NCI-H2107 treated with DMSO at 0.1 percent for 48 hours (cell line): ENCODE results near the gene LAMA1.
"Not testable (repeated sequence)": the region's sequence is repeated elsewhere in the genome, so short reads cannot be mapped to it uniquely, and the experiment has no call there.

Source experiments
- DNase-seq: peaks from one replicate; lab custom pipeline; 2025; ENCODE audit not compliant: unreplicated experiment; lab: John Stamatoyannopoulos, UW

LAMA1 gene

GRCh38 chr18:7117390-7118355 lies at the start of gene LAMA1:
LAMA1 (minus strand) TSS chr18:7117797; CDS start chr18:7117720, 77 bp downstream.
- DNase-seq: no peak

- no peak for DNase-seq
Measured at GRCh38 chr18:7165846-7166393, 48.3 kb upstream of the LAMA1 start.

GRCh38 chr18:7164323-7165004 lies 46.9 kb upstream of the LAMA1 start:
- DNase-seq: no peak

GRCh38 chr18:7158216-7158615 lies 40.6 kb upstream of the LAMA1 start:
- DNase-seq: no peak

GRCh38 chr18:7157760-7158159 lies 40.2 kb upstream of the LAMA1 start:
- no peak for DNase-seq

GRCh38 chr18:7155887-7156286 lies 38.3 kb upstream of the LAMA1 start:
- DNase-seq: no peak

- DNase-seq: no peak
Measured at GRCh38 chr18:7155092-7155491, 37.5 kb upstream of the LAMA1 start.

- no peak for DNase-seq
Measured at GRCh38 chr18:7152440-7152839, 34.8 kb upstream of the LAMA1 start.

- DNase-seq: no peak
Measured at GRCh38 chr18:7147399-7147798, 29.8 kb upstream of the LAMA1 start.

GRCh38 chr18:7146067-7146466 lies 28.5 kb upstream of the LAMA1 start:
- no peak for DNase-seq

GRCh38 chr18:7144921-7145320 lies 27.3 kb upstream of the LAMA1 start:
- not testable (repeated sequence) for DNase-seq

- DNase-seq: no peak
Measured at GRCh38 chr18:7141287-7141686, 23.7 kb upstream of the LAMA1 start.

- DNase-seq: no peak
Measured at GRCh38 chr18:7139409-7139808, 21.8 kb upstream of the LAMA1 start.

GRCh38 chr18:7133181-7133580 lies 15.6 kb upstream of the LAMA1 start:
- DNase-seq: no peak

GRCh38 chr18:7132356-7133150 lies 15.0 kb upstream of the LAMA1 start:
- no peak for DNase-seq

- no peak for DNase-seq
Measured at GRCh38 chr18:7122376-7122775, 4.8 kb upstream of the LAMA1 start.

GRCh38 chr18:7116792-7117389 lies 706 bp downstream of the LAMA1 start:
- DNase-seq: no peak

- DNase-seq: peak; percentile 9
Measured at GRCh38 chr18:7116001-7116730, 1.4 kb downstream of the LAMA1 start.

- DNase-seq: no peak
Measured at GRCh38 chr18:7112936-7113335, 4.7 kb downstream of the LAMA1 start.

- no peak for DNase-seq
Measured at GRCh38 chr18:7111134-7111533, 6.5 kb downstream of the LAMA1 start.
